Measurements from ENCODE around the gene TRIB2. TPM values are rescaled to one million over a fixed set of nuclear protein-coding genes. Genes with fewer than 3 reads are reported as not detected.

The TRIB2 gene
- total RNA-seq, 1 donor from 2014 or later: 14.2 TPM

- TF ChIP-seq, protein P1, sequence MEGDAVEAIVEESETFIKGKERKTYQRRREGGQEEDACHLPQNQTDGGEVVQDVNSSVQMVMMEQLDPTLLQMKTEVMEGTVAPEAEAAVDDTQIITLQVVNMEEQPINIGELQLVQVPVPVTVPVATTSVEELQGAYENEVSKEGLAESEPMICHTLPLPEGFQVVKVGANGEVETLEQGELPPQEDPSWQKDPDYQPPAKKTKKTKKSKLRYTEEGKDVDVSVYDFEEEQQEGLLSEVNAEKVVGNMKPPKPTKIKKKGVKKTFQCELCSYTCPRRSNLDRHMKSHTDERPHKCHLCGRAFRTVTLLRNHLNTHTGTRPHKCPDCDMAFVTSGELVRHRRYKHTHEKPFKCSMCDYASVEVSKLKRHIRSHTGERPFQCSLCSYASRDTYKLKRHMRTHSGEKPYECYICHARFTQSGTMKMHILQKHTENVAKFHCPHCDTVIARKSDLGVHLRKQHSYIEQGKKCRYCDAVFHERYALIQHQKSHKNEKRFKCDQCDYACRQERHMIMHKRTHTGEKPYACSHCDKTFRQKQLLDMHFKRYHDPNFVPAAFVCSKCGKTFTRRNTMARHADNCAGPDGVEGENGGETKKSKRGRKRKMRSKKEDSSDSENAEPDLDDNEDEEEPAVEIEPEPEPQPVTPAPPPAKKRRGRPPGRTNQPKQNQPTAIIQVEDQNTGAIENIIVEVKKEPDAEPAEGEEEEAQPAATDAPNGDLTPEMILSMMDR (conservative IDR thresholded peaks at IDR 0.05; ENCODE audit: low read depth, low read length): no peak
Observed at GRCh38 chr2:12771154-12771553, 54.4 kb downstream of the TRIB2 start.

GRCh38 chr2:12773586-12774394 lies 57.1 kb downstream of the TRIB2 start:
- DNase-seq (ENCODE audit: low read depth): no peak
- H3K4me3 ChIP-seq (ENCODE audit: low read depth, low read length): no peak overlapping the region
- TF ChIP-seq, protein P1 (conservative IDR thresholded peaks at IDR 0.05; ENCODE audit: low read depth, low read length): no peak

More at GRCh38 chr2:12771154-12771553, 54.4 kb downstream of the TRIB2 start:
- no peak overlapping the region for H3K4me3 ChIP-seq (ENCODE audit: low read depth, low read length)
- no peak for DNase-seq (ENCODE audit: low read depth)

GRCh38 chr2:12774395-12774727 lies 57.6 kb downstream of the TRIB2 start:
- TF ChIP-seq, protein P1 (conservative IDR thresholded peaks at IDR 0.05; ENCODE audit: low read depth, low read length): no peak
- no peak for DNase-seq (ENCODE audit: low read depth)
- no peak overlapping the region for H3K4me3 ChIP-seq (ENCODE audit: low read depth, low read length)

GRCh38 chr2:12776521-12776961 lies 59.8 kb downstream of the TRIB2 start:
- TF ChIP-seq, protein P1 (conservative IDR thresholded peaks at IDR 0.05; ENCODE audit: low read depth, low read length): no peak
- DNase-seq (ENCODE audit: low read depth): no peak
- H3K4me3 ChIP-seq (ENCODE audit: low read depth, low read length): no peak overlapping the region

DNA sequence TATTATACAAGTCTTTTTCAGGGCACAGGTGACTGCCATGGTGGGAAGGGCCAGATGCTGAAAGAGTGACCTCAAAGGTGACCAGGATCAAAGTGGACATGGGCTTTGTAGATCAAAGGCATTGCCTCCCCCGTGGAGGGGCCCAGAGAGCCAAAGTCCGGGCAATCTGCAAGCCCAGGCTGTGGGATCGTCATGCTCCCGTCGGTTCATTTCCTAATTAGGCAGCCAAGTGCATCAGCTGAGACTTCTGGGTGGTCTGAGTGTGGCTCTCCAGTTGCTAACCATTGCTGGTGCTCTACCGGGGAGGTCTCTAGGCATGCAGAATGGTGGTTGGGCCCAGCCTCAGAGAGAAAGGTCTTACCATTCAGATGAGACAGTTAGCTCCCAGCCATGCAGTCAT lies 61.6 kb downstream of the TRIB2 start:
- DNase-seq (ENCODE audit: low read depth): no peak
- TF ChIP-seq, protein P1 (conservative IDR thresholded peaks at IDR 0.05; ENCODE audit: low read depth, low read length): no peak

DNA sequence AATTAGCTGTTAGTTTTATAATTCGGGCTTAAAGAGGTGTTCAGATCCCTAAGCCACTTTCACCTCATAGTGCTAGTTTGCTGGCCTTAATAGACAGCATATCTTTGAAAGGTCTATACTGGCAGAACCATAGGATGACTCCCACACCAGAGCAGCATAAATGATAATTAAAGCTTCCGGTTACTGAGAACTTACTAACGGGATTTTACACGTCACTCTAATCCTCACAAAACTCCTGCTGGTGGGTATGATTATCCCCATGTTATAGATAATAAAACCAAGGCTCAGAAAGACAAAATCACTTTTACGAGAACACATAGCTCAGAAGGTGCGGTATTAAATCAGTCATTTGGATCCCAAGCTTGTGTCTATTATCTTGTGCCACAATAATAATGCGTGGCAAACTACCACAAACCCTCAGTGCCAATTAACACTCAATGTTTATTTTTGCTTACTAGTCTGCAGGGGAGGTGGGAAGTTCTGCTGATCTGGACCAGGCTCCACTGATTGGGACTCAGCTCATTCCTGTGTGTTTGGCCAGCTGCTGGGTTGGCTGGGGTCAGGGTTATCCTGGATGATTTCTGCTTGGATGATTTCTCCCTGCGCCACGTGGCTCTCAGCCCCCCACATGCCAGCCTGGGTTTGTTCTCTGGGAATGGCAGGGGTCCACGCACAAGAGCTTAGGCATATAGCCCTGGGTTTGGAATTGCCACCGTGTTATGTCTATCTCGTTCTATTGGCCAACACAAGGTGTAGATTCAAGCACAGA lies 62.3 kb downstream of the TRIB2 start:
- H3K4me3 ChIP-seq (ENCODE audit: low read depth, low read length): no peak overlapping the region
- DNase-seq (ENCODE audit: low read depth): no peak
- TF ChIP-seq, protein P1 (conservative IDR thresholded peaks at IDR 0.05; ENCODE audit: low read depth, low read length): no peak

More for the DNA sequence above, 61.6 kb downstream of the TRIB2 start:
- H3K4me3 ChIP-seq (ENCODE audit: low read depth, low read length): no peak overlapping the region

Data from epithelial cell of proximal tubule (primary cell).